HS-27A (cell line): ENCODE data around the gene MAN2C1.

Source experiments
- DNase-seq: peaks from one replicate; pipeline ENCODE4 v3.0.0-alpha.2; 2012; ENCODE audit warnings: low read depth, missing footprints

The MAN2C1 gene

GRCh38 chr15:75307778-75308390, 60.5 kb downstream of the MAN2C1 start:
- no peak for DNase-seq

GRCh38 chr15:75306188-75306587, 62.2 kb downstream of the MAN2C1 start:
- DNase-seq: no peak
